NOMO-1 treated with DMSO at 0.1 percent for 48 hours (cell line): ENCODE data around the gene TEDC1.

Experiments used
- DNase-seq: peaks from one replicate; lab custom pipeline; 2025; ENCODE audit not compliant: unreplicated experiment; lab: John Stamatoyannopoulos, UW

Gene TEDC1

DNA sequence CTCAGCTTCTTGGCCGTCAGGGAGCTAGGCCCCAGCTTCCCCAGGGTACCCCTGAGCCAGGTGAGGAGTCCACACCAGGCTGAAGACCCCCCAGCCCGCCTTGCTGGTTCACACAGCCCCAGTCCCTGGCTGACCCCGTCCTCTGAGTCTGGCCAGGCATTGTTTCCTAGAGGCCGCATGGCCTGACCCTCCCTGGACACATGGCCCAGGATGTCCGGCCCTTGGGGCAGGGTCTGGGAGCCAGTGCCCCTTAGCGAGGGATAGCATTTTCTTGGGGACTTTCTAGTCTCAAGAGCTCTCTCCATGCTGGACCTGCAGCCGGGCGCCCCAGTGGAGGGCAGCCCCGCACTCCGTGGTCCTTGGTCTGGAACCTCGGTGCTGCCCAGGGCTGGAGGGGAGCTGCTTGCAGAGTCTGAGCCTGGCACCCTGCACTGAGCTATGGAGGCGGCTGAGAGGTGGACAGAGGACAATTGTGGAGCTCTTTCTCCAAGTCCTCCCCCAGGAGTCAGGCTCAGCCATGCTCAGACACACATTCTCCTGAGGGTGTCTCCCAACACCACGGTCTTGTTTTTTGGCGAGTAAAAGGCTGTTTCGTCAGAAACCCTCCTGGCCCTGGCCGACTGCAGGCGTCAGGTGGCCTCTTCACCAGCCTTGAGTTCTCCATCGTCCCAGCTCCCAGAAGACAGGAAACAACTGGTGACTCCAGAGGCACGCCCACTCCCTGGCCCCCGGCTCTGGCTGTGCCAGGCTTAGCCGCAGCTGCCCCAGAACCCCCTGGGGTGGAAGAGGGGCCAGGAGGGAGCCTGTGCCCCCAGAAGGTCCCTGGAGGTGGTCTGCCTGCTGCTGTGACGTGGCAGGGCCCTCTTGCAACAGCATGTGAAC, 34.1 kb upstream of the TEDC1 start:
- DNase-seq = no peak

DNA sequence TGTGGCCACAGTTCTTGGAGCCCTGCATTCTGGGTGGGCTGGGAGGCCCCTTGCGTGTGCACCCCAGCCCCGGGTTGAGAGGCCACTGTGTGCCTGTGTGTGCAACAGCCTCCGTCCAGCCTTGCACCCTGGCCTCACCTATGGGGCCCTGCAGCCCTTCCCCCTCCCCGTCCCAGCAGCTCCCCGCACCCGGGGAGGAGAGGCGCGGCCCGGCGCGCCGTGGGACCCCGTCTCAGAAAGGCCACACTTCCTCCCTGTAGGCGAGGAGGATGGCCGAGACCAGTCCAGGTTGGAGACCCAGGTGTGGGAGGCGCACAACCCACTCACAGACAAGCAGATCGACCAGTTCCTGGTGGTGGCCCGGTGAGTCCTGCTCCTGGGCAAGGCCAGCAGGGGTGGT, 33.0 kb upstream of the TEDC1 start:
- no peak for DNase-seq

DNA sequence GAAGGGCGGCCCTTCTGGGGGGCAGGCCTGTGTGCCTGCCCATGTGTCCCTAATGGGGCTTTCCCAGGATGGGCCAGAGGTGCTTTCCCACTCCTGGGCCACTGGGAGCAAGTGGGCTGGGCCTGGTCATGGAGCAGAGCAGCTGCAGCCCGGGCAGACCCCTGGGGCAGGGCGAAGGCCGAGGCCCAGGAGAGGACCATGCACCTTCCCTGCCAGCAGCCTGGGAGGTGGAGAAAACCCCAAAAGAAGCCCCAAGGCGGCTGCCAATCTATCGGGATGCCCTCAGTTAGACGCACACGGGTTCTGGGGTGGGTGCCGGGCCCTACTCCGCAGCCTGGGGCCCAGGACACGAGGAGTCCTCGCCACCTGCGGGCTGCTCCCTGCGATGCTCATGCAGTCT, 32.5 kb upstream of the TEDC1 start:
- no peak for DNase-seq

DNA sequence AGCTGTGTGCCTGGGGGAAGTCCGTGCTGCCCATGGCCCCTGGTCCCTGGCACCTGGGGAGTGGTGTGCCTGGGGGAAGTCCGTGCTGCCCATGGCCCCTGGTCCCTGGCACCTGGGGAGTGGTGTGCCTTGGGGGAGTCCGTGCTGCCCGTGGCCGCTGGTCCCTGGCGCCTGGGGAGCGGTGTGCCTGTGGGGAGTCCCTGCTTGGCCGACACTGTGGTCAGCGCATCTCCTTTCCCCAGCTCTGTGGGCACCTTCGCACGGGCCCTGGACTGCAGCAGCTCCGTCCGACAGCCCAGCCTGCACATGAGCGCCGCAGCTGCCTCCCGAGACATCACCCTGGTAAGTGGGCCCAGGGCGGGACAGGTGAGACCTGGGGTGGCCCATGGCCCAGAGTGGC, 30.9 kb upstream of the TEDC1 start:
- no peak for DNase-seq

DNA sequence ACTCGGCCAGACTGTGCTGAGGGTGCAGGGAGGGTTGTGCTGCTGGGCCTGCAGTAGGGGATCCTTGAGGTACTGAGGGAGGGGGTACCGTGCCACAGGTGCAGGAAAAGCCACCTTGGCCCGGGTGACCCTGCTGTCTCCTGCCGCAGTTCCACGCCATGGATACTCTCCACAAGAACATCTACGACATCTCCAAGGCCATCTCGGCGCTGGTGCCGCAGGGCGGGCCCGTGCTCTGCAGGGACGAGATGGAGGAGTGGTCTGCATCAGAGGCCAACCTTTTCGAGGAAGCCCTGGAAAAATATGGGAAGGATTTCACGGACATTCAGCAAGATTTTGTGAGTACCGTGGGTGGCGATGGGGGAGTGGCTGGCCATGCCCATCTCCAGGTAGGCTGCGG, 30.4 kb upstream of the TEDC1 start:
- DNase-seq = no peak

- DNase-seq = no peak
Measured at GRCh38 chr14:105461903-105462302, 29.1 kb upstream of the TEDC1 start.

GRCh38 chr14:105464501-105464900, 26.5 kb upstream of the TEDC1 start:
- no peak for DNase-seq

DNA sequence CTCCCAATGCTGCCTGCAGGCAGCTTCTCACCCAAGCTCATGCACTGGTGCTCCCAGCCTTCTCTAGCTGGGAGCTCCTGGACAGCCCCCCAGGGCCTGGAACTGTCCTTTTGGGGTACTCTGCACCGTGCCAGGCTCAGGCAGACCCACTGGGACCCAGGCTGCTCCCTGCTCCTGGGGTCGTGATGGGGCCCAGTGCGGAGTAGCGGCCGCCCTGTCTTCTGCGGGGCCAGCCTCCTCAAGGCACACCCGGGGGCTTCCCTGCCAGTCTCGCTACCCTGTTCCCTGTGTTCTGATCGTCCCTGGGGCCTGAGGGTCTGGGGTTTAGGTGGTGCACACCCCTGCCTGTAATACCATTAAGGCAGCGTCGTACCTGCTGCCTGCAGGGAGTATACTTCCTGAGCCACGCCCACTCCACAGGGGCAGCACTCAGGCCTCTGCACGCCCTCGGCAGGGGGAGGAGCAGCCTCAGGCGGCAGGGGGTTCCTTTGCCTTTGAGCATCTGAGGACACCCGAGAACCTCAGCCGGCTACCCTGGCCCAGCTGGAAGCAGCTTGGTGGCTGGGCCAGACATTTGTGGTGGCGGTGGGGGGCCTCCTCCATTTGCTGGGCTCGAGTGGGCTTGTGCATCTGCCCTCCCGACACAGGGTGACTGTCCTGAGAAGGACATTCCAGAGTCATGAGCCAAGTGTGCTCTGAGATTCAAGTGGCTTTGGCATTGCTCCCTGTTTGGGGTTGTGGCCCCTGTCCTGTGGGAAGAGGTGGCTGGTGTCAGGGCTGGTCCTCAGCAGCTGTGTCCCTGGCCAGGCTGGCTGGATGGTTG, 25.6 kb upstream of the TEDC1 start:
- no peak for DNase-seq

DNA sequence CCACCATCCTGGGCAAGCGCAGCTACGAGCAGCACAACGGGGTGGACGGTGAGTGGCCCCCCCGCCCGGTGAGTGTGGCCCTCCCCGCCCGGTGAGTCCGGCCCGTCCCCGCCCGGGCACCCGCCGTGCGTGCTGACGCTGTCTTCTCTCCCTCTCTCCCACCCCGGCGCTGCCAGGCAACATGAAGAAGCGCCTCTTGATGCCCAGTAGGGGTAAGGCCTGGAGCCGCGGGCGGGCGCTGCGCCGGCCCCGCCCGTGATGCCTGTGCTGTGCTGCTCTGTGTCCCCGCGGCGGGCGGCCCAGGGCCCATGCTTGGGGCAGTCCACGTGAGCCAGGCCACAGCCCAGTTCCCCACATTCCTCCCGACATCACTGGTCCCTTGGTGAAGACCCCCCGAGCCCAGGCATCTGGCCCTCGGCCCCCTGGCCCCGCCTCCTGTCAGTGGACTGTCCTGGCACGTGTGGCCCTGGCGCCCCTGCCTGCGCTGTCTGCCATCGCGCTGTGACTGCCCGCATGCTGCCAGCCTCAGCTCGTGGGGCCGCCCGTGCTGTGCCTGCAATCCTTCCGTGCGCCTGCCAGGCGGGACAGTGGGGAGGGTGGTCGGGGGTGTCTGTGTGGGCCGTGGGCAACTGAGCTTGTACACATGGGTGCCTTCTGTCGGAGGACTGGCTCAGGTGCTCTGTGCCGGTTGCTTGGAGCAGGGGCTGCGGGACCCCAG, 24.4 kb upstream of the TEDC1 start:
- no peak for DNase-seq

DNA sequence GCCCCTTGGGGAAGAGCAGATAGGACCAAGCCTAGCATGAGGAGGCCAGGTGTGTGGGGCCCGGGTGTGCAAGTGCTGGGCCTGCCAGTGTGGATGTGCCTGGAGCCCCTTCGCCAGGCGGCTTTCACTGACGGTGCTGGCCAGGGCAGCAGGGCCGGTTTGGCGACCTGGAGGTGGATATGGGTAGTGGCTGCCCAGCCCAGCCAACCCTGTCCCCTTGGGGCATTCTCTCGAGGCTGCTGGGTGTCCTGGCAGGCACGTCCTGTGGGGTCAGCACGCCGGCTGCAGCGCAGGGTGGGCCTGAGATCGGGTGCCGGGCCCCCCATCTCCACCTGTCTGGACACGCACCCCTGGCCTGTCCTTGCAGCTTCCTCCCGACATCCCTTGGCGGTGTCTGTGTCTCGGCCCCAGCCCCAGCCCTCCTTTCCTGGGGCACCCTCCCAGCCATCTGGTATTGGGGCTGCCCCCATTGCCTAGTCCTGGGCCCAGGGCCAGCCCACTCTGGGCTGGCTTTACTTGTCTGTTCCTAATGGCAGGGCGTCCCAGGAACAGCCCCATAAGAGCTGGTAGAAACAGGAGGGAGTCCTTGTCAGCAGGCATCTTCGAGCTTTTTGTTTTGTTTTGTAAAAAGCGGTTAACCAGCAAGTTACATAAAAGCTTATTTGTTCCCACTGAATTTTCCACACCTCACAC, 23.7 kb upstream of the TEDC1 start:
- no peak for DNase-seq

DNA sequence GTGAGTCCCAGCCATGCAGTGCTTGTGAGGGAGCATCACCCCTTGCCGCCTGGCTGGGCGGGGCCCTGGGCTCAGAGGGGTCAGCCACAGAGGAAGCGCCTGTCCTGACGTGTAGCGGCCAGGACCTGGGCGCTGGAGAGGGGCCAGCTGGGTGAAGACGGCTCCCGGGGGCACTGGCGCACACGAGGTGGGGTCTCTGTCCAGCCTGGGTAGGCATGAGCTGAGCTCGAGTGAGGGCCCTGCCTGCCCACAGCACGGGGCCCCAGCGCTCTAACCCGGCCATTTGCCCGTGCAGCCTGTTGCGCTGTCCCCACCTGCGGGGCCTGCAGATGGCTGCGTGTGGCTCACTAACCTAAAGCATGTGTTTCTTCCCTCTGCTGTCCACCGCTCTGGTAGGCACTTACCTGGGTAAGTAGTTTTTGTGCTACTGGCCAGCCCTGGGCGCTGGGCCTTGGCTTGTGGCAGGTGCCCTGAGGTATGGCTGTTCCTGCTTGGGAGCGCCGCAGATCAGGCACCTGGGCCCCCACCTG, 23.0 kb upstream of the TEDC1 start:
- no peak for DNase-seq

DNA sequence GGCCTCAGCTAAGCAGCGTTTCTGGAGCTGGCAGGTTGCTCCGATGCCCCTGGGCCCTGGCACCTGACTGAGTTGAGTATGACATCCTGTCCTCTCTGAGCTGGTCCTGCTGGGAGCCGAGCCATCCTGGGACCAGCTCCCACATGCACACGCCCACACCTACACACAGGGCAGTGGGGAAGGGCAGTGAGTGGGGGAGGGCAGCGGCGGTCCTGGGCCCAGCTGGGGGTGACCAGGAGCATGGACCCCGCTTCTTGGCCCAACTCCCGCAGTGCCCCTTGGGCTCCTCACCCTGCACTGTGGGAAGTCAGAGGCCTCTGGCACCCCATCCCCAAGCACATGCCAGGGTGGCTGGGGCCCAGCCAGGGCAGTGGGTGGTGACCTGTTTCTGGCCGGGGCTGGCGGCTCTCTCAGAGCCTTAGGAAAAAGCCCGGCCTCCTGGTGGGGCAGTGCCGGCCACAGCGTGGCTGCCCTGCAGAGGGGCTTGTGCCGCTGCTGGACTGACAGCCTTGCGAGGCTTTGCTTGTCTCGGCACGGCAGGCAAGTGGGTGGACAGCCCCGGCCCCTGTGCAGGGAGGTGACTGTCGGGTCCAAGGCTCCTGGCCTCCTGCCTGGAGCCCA, 22.3 kb upstream of the TEDC1 start:
- no peak for DNase-seq

- no peak for DNase-seq
Measured at GRCh38 chr14:105469456-105470349, 21.3 kb upstream of the TEDC1 start.

GRCh38 chr14:105470350-105471296, 20.4 kb upstream of the TEDC1 start:
- no peak for DNase-seq

DNA sequence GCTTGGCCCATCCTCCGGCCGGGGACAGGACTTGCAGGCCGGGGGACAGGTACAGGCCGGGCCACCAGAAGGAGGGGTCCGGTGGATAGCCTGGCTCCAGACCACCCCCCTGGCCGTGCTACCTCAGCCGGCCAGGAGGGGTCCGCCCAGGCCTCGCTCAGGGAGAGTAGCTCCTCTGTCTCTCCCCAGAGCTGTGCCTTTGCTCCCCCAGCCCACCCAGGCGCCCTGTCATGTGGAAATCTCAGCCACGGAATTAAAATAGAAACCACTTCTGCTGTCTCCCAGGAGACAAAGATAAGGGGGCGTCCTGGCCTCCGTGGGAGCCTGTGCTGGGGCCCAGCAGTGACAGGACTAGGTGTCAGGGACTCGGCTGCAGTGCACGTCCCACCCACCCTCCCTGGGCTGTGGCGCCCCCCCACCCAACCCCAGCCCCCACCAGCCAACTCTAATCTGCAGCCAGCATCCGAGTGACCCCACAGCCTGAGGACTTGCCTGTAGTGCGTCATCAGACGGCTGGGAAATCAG, 19.7 kb upstream of the TEDC1 start:
- no peak for DNase-seq

- DNase-seq = no peak
Measured at GRCh38 chr14:105471823-105472485, 19.1 kb upstream of the TEDC1 start.

- DNase-seq = no peak
Measured at GRCh38 chr14:105472486-105472991, 18.5 kb upstream of the TEDC1 start.
